SK-N-MC (cell line): ENCODE results near the gene SLC25A53.

Experiments
- EZH2 ChIP-seq: fragments of 200-600 bp; sonication (generic); IDR thresholded peaks from one replicate; pipeline ENCODE4 v1.6.1; 2017; ENCODE audit warnings: antibody characterized with exemption
- FOXP2 ChIP-seq: optimal IDR thresholded peaks from 2 replicates; pipeline ENCODE3; 2011; ENCODE audit warnings: mild to moderate bottlenecking, moderate library complexity; ENCODE audit not compliant: insufficient read depth; ENCODE audit errors: extremely low read length, control extremely low read depth
- POLR2AphosphoS5 ChIP-seq: IDR thresholded peaks from 2 replicates; pipeline ENCODE4 v1.6.1; 2012; ENCODE audit warnings: mild to moderate bottlenecking, low read depth, low read length, borderline replicate concordance

DNA sequence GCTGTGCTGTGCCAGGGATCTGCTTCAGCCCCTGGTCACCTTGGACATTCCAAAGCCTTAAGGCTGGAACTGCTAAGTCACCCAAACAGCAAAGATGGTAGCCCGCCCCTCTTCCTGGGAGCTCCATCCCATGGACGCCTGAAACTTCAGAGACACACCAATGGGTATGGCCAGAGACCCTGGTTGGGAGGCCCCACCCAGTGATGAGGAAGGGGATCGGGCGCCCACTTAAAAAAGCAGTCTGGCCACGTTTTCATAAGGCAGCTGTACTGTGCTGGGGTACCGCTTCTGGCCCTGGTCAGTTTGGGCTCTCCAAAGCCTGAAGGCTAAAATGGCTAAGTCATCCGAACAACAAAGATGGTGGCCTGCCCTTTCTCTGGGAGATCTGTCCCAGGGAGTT lies 71.3 kb downstream of the SLC25A53 start:
- TF ChIP-seq POLR2AphosphoS5: no peak
- TF ChIP-seq EZH2: no peak
- no peak for TF ChIP-seq FOXP2
